Activated T-cell treated with anti-CD3 and anti-CD28 coated beads, Interleukin-2, amount 50 U/mL, for 72 hours (primary cell): ENCODE measurements around the gene LUC7L3. TPM values are rescaled to one million over a fixed set of nuclear protein-coding genes. Genes with fewer than 3 reads are reported as not detected.
"Not testable (repeated sequence)": the region's sequence is repeated elsewhere in the genome, so short reads cannot be mapped to it uniquely, and the experiment has no call there.

ENCODE experiments used
- ATAC-seq, 2 donors: fragments of 150-1000 bp; cut with Tn5 transposase; replicated peaks in 1 of 2; 2 replicates each; pipeline ENCODE4 v1.10.0; 2021; ENCODE audit warnings: moderate library complexity in 2 of 2, mild to moderate bottlenecking in 1 of 2
- DNase-seq, 2 donors: peaks; one replicate each; pipeline ENCODE4 v3.0.0; 2021 to 2022; ENCODE audit warnings: mixed read lengths in 1 of 2
- H3K27ac Mint-ChIP-seq: one replicate; pipeline ENCODE4 v1.8.0; 2022; ENCODE audit warnings: mild to moderate bottlenecking, moderate library complexity, mixed read lengths
- H3K27me3 Mint-ChIP-seq: one replicate; pipeline ENCODE4 v1.8.0; 2022; ENCODE audit warnings: low read depth, mixed read lengths
- H3K36me3 Mint-ChIP-seq, 2 donors: one replicate each; pipeline ENCODE4 v1.8.0; 2022; ENCODE audit warnings: mixed read lengths in 2 of 2, mild to moderate bottlenecking in 1 of 2; ENCODE audit not compliant: insufficient read depth in 2 of 2
- H3K4me1 Mint-ChIP-seq: one replicate; pipeline ENCODE4 v1.8.0; 2022; ENCODE audit warnings: low read depth, mixed read lengths
- H3K4me3 Mint-ChIP-seq, 2 donors: one replicate each; pipeline ENCODE4 v1.8.0; 2022; ENCODE audit warnings: mild to moderate bottlenecking in 2 of 2, mixed read lengths in 2 of 2, moderate library complexity in 2 of 2
- H3K9me3 Mint-ChIP-seq, 2 donors: one replicate each; pipeline ENCODE4 v1.8.0; 2022; ENCODE audit warnings: mixed read lengths in 2 of 2
- total RNA-seq, 2 donors: library from RNA; stranded (reverse); gene quantifications; one replicate each; pipeline ENCODE4 v1.2.3, GENCODE V29; 2022

The LUC7L3 gene
- 100 to 1,000 TPM; 148 to 190 TPM for total RNA-seq

- Mint-ChIP-seq H3K27ac (peak within 1 kb of the TSS; percentile 96), H3K4me3 (peak within 1 kb of the TSS; percentile 92 to 97), H3K4me1 (peaks cover 25% of the 10 kb centered on the region), H3K9me3 (no peaks in the 10 kb centered on the region), H3K36me3 (peaks cover 4 to 10% of the 10 kb centered on the region in 2 donors), H3K27me3 (no peaks in the 10 kb centered on the region)
- ATAC-seq (peak; percentile 94 to 96), DNase-seq (peak; percentile 95 to 97)
Observed at GRCh38 chr17:50719144-50719923, at the start of gene LUC7L3. LUC7L3 (plus strand) TSS chr17:50719603; CDS start chr17:50719733, 130 bp downstream.

DNA sequence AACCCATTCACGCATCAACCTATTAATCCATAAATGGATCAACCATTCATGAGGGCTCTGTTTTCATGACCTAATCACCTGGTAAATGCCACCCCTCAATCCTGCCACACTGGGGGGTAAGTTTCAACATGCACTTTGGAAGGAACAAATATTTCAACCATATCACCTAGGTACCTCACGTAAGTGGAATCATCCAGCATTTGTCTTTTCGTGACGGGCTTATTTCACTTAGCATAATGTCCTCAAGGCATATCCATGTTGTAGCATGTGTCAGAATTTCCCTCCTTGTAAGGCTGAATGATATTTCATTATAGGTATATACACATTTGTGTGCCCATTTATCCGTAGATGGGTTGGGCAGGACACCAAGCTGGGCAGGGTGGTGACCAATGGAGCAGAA is 47.3 kb upstream of the LUC7L3 start:
- no peak for ATAC-seq
- no peaks in the 10 kb centered on the region for H3K9me3 Mint-ChIP-seq
- no peaks in the 10 kb centered on the region for H3K4me1 Mint-ChIP-seq
- no peaks in the 10 kb centered on the region for H3K36me3 Mint-ChIP-seq
- no peak overlapping the region for H3K4me3 Mint-ChIP-seq
- H3K27me3 Mint-ChIP-seq: peaks cover 2% of the 10 kb centered on the region
- H3K27ac Mint-ChIP-seq: no peak overlapping the region
- DNase-seq: no peak

- Mint-ChIP-seq H3K27me3 (peaks cover 7% of the 10 kb centered on the region), H3K4me3 (no peak overlapping the region), H3K27ac (no peak overlapping the region), H3K36me3 (no peaks in the 10 kb centered on the region), H3K9me3 (no peaks in the 10 kb centered on the region), H3K4me1 (no peaks in the 10 kb centered on the region)
- ATAC-seq (no peak), DNase-seq (no peak)
Observed at GRCh38 chr17:50672831-50673551, 46.4 kb upstream of the LUC7L3 start.

GRCh38 chr17:50675190-50675589 is 44.2 kb upstream of the LUC7L3 start:
- no peaks in the 10 kb centered on the region for H3K4me1 Mint-ChIP-seq
- no peak overlapping the region for H3K27ac Mint-ChIP-seq
- no peak overlapping the region for H3K4me3 Mint-ChIP-seq
- no peak for DNase-seq
- H3K36me3 Mint-ChIP-seq: no peaks in the 10 kb centered on the region
- no peaks in the 10 kb centered on the region for H3K9me3 Mint-ChIP-seq
- peaks cover 13% of the 10 kb centered on the region for H3K27me3 Mint-ChIP-seq
- no peak for ATAC-seq

- H3K27ac Mint-ChIP-seq: no peak overlapping the region
- no peak for DNase-seq
- H3K27me3 Mint-ChIP-seq: peaks cover 18% of the 10 kb centered on the region
- ATAC-seq: no peak
- H3K4me1 Mint-ChIP-seq: no peaks in the 10 kb centered on the region
- H3K36me3 Mint-ChIP-seq: no peaks in the 10 kb centered on the region
- H3K4me3 Mint-ChIP-seq: no peak overlapping the region
- H3K9me3 Mint-ChIP-seq: no peaks in the 10 kb centered on the region
Observed at GRCh38 chr17:50675627-50676026, 43.8 kb upstream of the LUC7L3 start.

DNA sequence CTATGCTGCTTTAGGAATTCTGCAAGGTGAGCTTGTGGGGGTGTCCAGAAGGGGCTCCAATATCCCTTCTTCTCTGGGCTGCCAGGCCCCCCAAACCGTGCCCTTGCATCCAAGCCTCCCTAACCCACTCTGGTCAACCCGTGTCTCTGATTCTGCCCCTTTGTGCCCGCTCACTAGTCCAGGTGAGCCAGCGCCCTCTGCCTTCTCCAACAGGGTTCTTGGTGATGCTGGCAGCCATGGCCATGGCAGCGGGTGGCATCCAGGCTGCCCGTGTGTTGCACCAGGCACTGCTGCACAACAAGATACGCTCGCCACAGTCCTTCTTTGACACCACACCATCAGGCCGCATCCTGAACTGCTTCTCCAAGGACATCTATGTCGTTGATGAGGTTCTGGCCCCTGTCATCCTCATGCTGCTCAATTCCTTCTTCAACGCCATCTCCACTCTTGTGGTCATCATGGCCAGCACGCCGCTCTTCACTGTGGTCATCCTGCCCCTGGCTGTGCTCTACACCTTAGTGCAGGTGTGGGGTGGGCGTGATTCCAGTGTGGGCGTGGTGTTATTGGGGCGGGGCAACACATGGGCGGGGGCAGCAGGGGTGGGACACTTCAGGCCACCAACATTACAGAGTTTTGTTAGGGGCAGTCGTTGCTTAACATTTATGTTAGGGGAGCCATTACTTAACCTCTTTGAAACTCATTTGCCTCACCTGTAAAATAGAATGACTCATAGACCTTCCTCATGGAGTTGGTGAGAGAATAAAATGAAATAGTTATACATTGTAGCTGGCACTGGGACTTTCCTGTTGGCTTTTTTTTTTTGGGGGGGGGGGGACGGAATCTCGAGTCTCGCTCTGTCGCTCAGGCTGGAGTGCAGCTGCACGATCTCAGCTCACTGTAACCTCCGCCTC is 43.1 kb upstream of the LUC7L3 start:
- H3K36me3 Mint-ChIP-seq: no peaks in the 10 kb centered on the region
- no peak overlapping the region for H3K4me3 Mint-ChIP-seq
- peaks cover 4% of the 10 kb centered on the region for H3K4me1 Mint-ChIP-seq
- H3K27ac Mint-ChIP-seq: no peak overlapping the region
- no peak for ATAC-seq
- no peaks in the 10 kb centered on the region for H3K9me3 Mint-ChIP-seq
- H3K27me3 Mint-ChIP-seq: peaks cover 25% of the 10 kb centered on the region
- DNase-seq: no peak

- DNase-seq (no peak), ATAC-seq (no peak)
- no peak overlapping the region for H3K4me3 Mint-ChIP-seq
- no peaks in the 10 kb centered on the region for H3K9me3 Mint-ChIP-seq
- H3K27ac Mint-ChIP-seq: no peak overlapping the region
- H3K36me3 Mint-ChIP-seq: no peaks in the 10 kb centered on the region
- H3K4me1 Mint-ChIP-seq: peaks cover 7% of the 10 kb centered on the region
- H3K27me3 Mint-ChIP-seq: peaks cover 36% of the 10 kb centered on the region
Observed at GRCh38 chr17:50677851-50678375, 41.5 kb upstream of the LUC7L3 start.

DNA sequence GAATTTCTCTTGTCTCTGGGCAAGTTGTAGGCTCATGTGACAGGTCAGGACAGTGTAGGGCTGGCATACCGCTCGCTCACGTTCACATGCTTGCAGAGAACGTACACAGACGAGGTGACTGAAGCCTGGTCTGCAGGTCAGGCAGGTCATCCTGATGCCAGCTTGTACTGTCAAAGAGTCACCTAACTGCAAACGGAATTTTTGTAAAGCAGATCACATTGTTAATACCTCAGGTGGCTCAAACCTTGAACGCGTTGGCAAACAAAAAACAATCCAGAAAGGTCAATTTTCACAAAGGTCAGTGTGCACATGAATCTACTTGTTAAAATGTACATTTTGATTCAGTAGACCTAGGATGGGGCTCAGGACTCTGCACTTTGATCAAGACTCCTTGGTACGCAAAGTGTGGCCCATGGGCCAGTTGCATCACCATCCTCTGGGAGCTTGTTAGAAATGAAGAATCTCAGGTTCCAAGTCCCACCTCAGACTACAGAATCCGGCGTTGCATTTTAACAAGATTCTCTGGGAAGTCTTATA is 40.3 kb upstream of the LUC7L3 start:
- H3K27me3 Mint-ChIP-seq: peaks cover 36% of the 10 kb centered on the region
- no peak for DNase-seq
- peaks cover 7% of the 10 kb centered on the region for H3K4me1 Mint-ChIP-seq
- H3K36me3 Mint-ChIP-seq: no peaks in the 10 kb centered on the region
- no peaks in the 10 kb centered on the region for H3K9me3 Mint-ChIP-seq
- no peak for ATAC-seq
- no peak overlapping the region for H3K27ac Mint-ChIP-seq
- no peak overlapping the region for H3K4me3 Mint-ChIP-seq

- no peak overlapping the region for H3K27ac Mint-ChIP-seq
- DNase-seq: no peak
- peaks cover 7% of the 10 kb centered on the region for H3K4me1 Mint-ChIP-seq
- ATAC-seq: no peak
- H3K27me3 Mint-ChIP-seq: peaks cover 36% of the 10 kb centered on the region
- no peaks in the 10 kb centered on the region for H3K9me3 Mint-ChIP-seq
- H3K4me3 Mint-ChIP-seq: no peak overlapping the region
- H3K36me3 Mint-ChIP-seq: no peaks in the 10 kb centered on the region
Observed at GRCh38 chr17:50680126-50680525, 39.3 kb upstream of the LUC7L3 start.

- not testable (repeated sequence) for ATAC-seq, H3K9me3 Mint-ChIP-seq, DNase-seq, H3K36me3 Mint-ChIP-seq, H3K4me3 Mint-ChIP-seq, H3K27ac Mint-ChIP-seq, H3K4me1 Mint-ChIP-seq
- H3K27me3 Mint-ChIP-seq: peaks cover 36% of the 10 kb centered on the region
Observed at GRCh38 chr17:50680543-50681262, 38.7 kb upstream of the LUC7L3 start.

DNA sequence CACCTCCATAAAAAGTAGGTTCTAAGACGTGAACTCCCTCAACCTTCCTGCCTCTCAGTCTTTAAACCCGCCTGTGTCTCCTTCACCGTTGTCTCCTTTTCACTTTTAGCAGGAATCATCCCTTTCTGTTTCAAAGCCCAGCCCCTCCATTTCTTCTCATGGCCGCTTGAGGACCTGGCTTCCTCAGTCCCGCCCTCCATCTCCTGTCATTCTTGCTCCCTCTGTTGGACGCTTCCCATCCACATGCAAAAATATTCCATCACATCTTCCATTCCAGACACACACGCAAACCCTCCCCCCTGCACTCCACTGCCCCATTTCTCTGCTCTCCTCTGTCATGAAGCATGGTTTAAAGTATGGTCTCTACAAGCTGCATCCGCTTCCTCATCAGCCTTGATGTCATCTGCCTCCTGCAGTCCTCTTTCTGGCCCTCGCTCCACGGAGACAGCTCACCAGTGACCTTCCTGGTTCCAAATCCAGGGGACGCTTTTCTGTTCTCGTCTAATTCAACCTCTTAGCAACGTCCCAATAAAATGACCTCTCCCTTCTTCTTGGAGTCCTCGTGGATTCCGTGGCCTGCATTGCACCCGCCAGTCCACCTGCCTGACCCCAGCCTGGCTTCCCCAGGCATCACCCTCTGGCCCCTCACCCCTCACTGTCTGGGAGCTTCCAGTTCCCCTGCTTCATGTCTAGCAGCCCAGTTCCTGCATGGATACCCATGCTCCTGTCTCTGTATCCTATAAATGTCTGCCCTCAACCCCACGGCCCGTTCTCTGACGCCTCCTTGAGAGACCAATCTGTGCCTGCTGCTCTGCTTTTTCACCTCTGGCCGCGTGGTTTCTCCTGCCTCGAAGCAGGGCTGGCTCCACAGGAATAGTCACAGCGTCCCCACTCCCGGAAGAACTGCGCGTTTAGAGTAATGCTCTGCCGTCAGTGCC is 37.9 kb upstream of the LUC7L3 start:
- Mint-ChIP-seq H3K4me1 (peaks cover 7% of the 10 kb centered on the region), H3K4me3 (no peak overlapping the region)

More for the DNA sequence above, 37.9 kb upstream of the LUC7L3 start:
- DNase-seq (peak in 1 of 2 donors; percentile 6), ATAC-seq (no peak)
- no peak overlapping the region for H3K27ac Mint-ChIP-seq
- H3K36me3 Mint-ChIP-seq: no peaks in the 10 kb centered on the region
- no peaks in the 10 kb centered on the region for H3K9me3 Mint-ChIP-seq
- peaks cover 36% of the 10 kb centered on the region for H3K27me3 Mint-ChIP-seq
